GM23338 (cell line): ENCODE measurements around the gene BFSP2. TPM values are rescaled to one million over a fixed set of nuclear protein-coding genes. Genes with fewer than 3 reads are reported as not detected.

ENCODE experiments used
- ATAC-seq: fragments of 200-7000 bp; cut with Tn5 transposase; 3 replicates; pipeline ENCODE4 v1.9.1; 2020
- DNase-seq: peaks from one replicate; pipeline ENCODE4 v3.0.0-alpha.2; 2015; ENCODE audit warnings: low spot score
- H2AFZ ChIP-seq: fragments of 200-600 bp; sonication (generic); 2 replicates; pipeline ENCODE4 v1.8.0; 2016; ENCODE audit warnings: antibody characterized with exemption, mild to moderate bottlenecking, moderate library complexity
- H3F3A ChIP-seq: fragments of 200-600 bp; sonication (generic); replicated peaks from 2 replicates; pipeline ENCODE4 v1.8.0; 2017; ENCODE audit warnings: antibody characterized with exemption, mixed run types, low read depth
- H3K27ac ChIP-seq: fragments of 200-600 bp; sonication (generic); 2 replicates; pipeline ENCODE4 v1.6.1; 2016; ENCODE audit warnings: low read depth
- H3K27me3 ChIP-seq: fragments of 200-600 bp; sonication (generic); 2 replicates; pipeline ENCODE4 v1.8.0; 2016; ENCODE audit warnings: mild to moderate bottlenecking, mixed run types, moderate library complexity; ENCODE audit not compliant: insufficient read depth
- H3K36me3 ChIP-seq: fragments of 200-600 bp; sonication (generic); 2 replicates; pipeline ENCODE4 v1.8.0; 2016; ENCODE audit warnings: mild to moderate bottlenecking; ENCODE audit not compliant: insufficient read depth
- H3K4me1 ChIP-seq: fragments of 200-600 bp; sonication (generic); 2 replicates; pipeline ENCODE4 v1.8.0; 2016; ENCODE audit warnings: mild to moderate bottlenecking, moderate library complexity; ENCODE audit not compliant: insufficient read depth
- H3K4me2 ChIP-seq: fragments of 200-600 bp; sonication (generic); 2 replicates; pipeline ENCODE4 v1.7.1; 2017; ENCODE audit warnings: mixed run types
- H3K4me3 ChIP-seq: fragments of 200-600 bp; sonication (generic); 2 replicates; pipeline ENCODE4 v1.6.1; 2016; ENCODE audit warnings: mixed run types
- H3K79me2 ChIP-seq: fragments of 200-600 bp; sonication (generic); replicated peaks from 2 replicates; pipeline ENCODE4 v1.8.0; 2017; ENCODE audit warnings: mild to moderate bottlenecking; ENCODE audit not compliant: insufficient read depth
- H3K9me2 ChIP-seq: fragments of 200-600 bp; sonication (generic); 2 replicates; pipeline ENCODE4 v1.8.0; 2017; ENCODE audit not compliant: insufficient read depth
- H4K20me1 ChIP-seq: fragments of 200-600 bp; sonication (generic); replicated peaks from 2 replicates; pipeline ENCODE4 v1.8.0; 2017; ENCODE audit warnings: mild to moderate bottlenecking; ENCODE audit not compliant: insufficient read depth
- H3K27ac Mint-ChIP-seq: 2 replicates; pipeline ENCODE4 v1.8.0; 2020; ENCODE audit warnings: inconsistent platforms, mild to moderate bottlenecking, moderate library complexity, mixed read lengths
- H3K27me3 Mint-ChIP-seq: 3 replicates; pipeline ENCODE4 v1.8.0; 2022; ENCODE audit warnings: low read depth, mild to moderate bottlenecking, moderate library complexity, mixed read lengths, inconsistent platforms; ENCODE audit not compliant: insufficient read depth, poor library complexity
- H3K36me3 Mint-ChIP-seq: 3 replicates; pipeline ENCODE4 v1.8.0; 2021; ENCODE audit warnings: low read depth, mild to moderate bottlenecking, inconsistent platforms, moderate library complexity, mixed read lengths
- H3K4me1 Mint-ChIP-seq: 3 replicates; pipeline ENCODE4 v1.8.0; 2020; ENCODE audit warnings: mild to moderate bottlenecking, inconsistent platforms, mixed read lengths
- H3K4me3 Mint-ChIP-seq: 3 replicates; pipeline ENCODE4 v1.8.0; 2021; ENCODE audit warnings: moderate library complexity, mild to moderate bottlenecking, inconsistent platforms, mixed read lengths
- H3K9me3 Mint-ChIP-seq: 3 replicates; pipeline ENCODE4 v1.8.0; 2020; ENCODE audit warnings: moderate library complexity, mild to moderate bottlenecking, inconsistent platforms, mixed read lengths
- EZH2 ChIP-seq: fragments of 200-600 bp; sonication (generic); IDR thresholded peaks from one replicate; pipeline ENCODE4 v1.8.0; 2017; ENCODE audit warnings: antibody characterized with exemption, mild to moderate bottlenecking, low read depth; ENCODE audit not compliant: unreplicated experiment
- EZH2phosphoT487 ChIP-seq: fragments of 200-600 bp; sonication (generic); IDR thresholded peaks from one replicate; pipeline ENCODE4 v1.8.1; 2018; ENCODE audit warnings: antibody characterized with exemption; ENCODE audit not compliant: unreplicated experiment
- JUNB ChIP-seq: IDR thresholded peaks from one replicate; pipeline ENCODE4 v1.6.1; 2016; ENCODE audit warnings: antibody characterized with exemption; ENCODE audit not compliant: unreplicated experiment
- NANOG ChIP-seq: IDR thresholded peaks from 2 replicates; pipeline ENCODE4 v1.6.1; 2016; ENCODE audit warnings: antibody characterized with exemption, borderline replicate concordance
- polyA plus RNA-seq: library from polyadenylated mRNA; unstranded; fragments of >200 nt; fragmentation: Nextera tagmentation; extraction: Ambion mirVana; gene quantifications from 2 replicates; pipeline ENCODE4 v1.2.1, GENCODE V29; 2016
- total RNA-seq: library from RNA; depleted of rRNA; stranded (reverse); fragments of >200 nt; shearing (Covaris generic); gene quantifications from 2 replicates; pipeline ENCODE4 v1.2.3, GENCODE V29; 2014
- TF ChIP-seq, protein P1 (sequence below): fragments of 250-450 bp; sonication (Bioruptor Pico); IDR thresholded peaks from 2 replicates; pipeline ENCODE4 v1.5.0; 2020; ENCODE audit warnings: mild to moderate bottlenecking, moderate library complexity

The BFSP2 gene
- total and polyA plus RNA-seq, 2 experiments from 2014 or later, result not detected

DNA sequence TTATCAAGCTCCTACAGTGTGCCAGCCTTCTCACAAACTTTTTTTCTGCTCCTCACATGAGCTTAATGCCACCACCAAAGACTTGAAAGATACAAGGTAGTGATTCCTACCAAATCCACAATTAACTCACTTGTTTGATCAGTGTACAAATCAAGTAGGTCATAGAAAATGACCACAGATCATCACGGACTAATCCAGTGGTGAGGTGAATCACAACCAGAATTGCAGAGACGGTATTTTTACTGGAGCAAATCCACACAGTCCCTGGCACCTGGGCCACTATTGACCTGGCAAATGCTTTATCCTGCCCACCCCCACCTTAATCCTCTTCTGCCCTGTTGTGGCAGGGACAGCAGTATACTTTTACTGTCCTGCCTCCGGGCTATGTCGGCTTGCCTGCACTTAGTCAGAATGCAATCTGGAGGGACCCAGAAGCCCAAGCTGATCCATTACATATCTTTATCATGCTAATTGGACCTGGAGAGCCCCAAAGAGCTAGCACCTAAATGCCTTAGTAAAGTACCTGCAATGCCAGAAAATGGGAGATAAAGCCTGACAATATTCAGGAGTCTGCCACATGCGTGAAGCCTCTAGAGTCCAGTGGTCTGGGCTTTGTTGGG lies 89.7 kb downstream of the BFSP2 start:
- peak; percentile 89 for ATAC-seq
- Mint-ChIP-seq H3K9me3 (peaks cover 43% of the 10 kb centered on the region), H3K4me3 (no peak overlapping the region), H3K4me1 (peaks cover 28% of the 10 kb centered on the region), H3K27me3 (peaks cover 14% of the 10 kb centered on the region), H3K27ac (peak overlapping the region; percentile 20; the same call in 1 of the 2 replicates), H3K36me3 (peaks cover 25% of the 10 kb centered on the region)
- H3K4me1 ChIP-seq, result peaks cover 4% of the 10 kb centered on the region; the same call in 1 of the 2 replicates
- H3K4me2 ChIP-seq, result no peak overlapping the region
- no peak overlapping the region for H2AFZ ChIP-seq
- no peaks in the 10 kb centered on the region for H4K20me1 ChIP-seq
- H3K9me2 ChIP-seq, result no peaks in the 10 kb centered on the region
- TF ChIP-seq EZH2phosphoT487 (no peak), JUNB (no peak), NANOG (0 out of 2 replicates have a peak, but pooled peaks have one; percentile 22), EZH2 (no peak)
- TF ChIP-seq, protein P1, sequence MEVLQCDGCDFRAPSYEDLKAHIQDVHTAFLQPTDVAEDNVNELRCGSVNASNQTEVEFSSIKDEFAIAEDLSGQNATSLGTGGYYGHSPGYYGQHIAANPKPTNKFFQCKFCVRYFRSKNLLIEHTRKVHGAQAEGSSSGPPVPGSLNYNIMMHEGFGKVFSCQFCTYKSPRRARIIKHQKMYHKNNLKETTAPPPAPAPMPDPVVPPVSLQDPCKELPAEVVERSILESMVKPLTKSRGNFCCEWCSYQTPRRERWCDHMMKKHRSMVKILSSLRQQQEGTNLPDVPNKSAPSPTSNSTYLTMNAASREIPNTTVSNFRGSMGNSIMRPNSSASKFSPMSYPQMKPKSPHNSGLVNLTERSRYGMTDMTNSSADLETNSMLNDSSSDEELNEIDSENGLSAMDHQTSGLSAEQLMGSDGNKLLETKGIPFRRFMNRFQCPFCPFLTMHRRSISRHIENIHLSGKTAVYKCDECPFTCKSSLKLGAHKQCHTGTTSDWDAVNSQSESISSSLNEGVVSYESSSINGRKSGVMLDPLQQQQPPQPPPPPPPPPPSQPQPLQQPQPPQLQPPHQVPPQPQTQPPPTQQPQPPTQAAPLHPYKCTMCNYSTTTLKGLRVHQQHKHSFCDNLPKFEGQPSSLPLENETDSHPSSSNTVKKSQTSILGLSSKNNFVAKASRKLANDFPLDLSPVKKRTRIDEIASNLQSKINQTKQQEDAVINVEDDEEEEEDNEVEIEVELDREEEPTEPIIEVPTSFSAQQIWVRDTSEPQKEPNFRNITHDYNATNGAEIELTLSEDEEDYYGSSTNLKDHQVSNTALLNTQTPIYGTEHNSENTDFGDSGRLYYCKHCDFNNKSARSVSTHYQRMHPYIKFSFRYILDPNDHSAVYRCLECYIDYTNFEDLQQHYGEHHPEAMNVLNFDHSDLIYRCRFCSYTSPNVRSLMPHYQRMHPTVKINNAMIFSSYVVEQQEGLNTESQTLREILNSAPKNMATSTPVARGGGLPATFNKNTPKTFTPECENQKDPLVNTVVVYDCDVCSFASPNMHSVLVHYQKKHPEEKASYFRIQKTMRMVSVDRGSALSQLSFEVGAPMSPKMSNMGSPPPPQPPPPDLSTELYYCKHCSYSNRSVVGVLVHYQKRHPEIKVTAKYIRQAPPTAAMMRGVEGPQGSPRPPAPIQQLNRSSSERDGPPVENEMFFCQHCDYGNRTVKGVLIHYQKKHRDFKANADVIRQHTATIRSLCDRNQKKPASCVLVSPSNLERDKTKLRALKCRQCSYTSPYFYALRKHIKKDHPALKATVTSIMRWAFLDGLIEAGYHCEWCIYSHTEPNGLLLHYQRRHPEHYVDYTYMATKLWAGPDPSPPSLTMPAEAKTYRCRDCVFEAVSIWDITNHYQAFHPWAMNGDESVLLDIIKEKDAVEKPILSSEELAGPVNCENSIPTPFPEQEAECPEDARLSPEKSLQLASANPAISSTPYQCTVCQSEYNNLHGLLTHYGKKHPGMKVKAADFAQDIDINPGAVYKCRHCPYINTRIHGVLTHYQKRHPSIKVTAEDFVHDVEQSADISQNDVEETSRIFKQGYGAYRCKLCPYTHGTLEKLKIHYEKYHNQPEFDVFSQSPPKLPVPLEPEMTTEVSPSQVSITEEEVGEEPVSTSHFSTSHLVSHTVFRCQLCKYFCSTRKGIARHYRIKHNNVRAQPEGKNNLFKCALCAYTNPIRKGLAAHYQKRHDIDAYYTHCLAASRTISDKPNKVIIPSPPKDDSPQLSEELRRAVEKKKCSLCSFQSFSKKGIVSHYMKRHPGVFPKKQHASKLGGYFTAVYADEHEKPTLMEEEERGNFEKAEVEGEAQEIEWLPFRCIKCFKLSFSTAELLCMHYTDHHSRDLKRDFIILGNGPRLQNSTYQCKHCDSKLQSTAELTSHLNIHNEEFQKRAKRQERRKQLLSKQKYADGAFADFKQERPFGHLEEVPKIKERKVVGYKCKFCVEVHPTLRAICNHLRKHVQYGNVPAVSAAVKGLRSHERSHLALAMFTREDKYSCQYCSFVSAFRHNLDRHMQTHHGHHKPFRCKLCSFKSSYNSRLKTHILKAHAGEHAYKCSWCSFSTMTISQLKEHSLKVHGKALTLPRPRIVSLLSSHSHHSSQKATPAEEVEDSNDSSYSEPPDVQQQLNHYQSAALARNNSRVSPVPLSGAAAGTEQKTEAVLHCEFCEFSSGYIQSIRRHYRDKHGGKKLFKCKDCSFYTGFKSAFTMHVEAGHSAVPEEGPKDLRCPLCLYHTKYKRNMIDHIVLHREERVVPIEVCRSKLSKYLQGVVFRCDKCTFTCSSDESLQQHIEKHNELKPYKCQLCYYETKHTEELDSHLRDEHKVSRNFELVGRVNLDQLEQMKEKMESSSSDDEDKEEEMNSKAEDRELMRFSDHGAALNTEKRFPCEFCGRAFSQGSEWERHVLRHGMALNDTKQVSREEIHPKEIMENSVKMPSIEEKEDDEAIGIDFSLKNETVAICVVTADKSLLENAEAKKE, result no peak
- H3K36me3 ChIP-seq, result no peaks in the 10 kb centered on the region; the same call in 1 of the 2 replicates
- H3F3A ChIP-seq, result no peaks in the 10 kb centered on the region
- no peak overlapping the region for H3K27ac ChIP-seq
- DNase-seq, result peak; percentile 64
- no peak overlapping the region for H3K4me3 ChIP-seq
- no peaks in the 10 kb centered on the region for H3K79me2 ChIP-seq
- H3K27me3 ChIP-seq, result no peaks in the 10 kb centered on the region
